Breast epithelium (tissue), 4 donors: ENCODE data around the gene EPB41. TPM values are rescaled to one million over a fixed set of nuclear protein-coding genes. Genes with fewer than 3 reads are reported as not detected.

ENCODE experiments used
- DNase-seq, 2 donors: peaks; one replicate each; pipeline ENCODE4 v3.0.0-alpha.2; 2019; ENCODE audit warnings: low spot score in 2 of 2
- H3K27ac ChIP-seq, 2 donors: fragments of 200-600 bp; sonication (generic) in 1 of 2; one replicate each; pipeline ENCODE4 v1.5.1; 2016 to 2019; ENCODE audit warnings: mild to moderate bottlenecking in 1 of 2
- H3K27me3 ChIP-seq, 2 donors: fragments of 200-600 bp; sonication (generic) in 1 of 2; one replicate each; pipeline versions ENCODE4 v1.5.1 to v1.6.0; 2017 to 2019; ENCODE audit warnings: control low read depth in 1 of 2, mild to moderate bottlenecking in 1 of 2
- H3K36me3 ChIP-seq: fragments of 200-600 bp; one replicate; pipeline ENCODE4 v1.5.1; 2019
- H3K4me1 ChIP-seq, 2 donors: fragments of 200-600 bp; sonication (generic); one replicate each; pipeline ENCODE4 v1.5.1; 2016 to 2019; ENCODE audit warnings: control low read depth in 1 of 2
- H3K4me3 ChIP-seq, 3 donors: fragments of 200-600 bp; sonication (generic); 1 replicate in 2 of 3; 2 replicates in 1 of 3; pipeline ENCODE4 v1.5.1; 2016 to 2019; ENCODE audit warnings: mild to moderate bottlenecking in 3 of 3, moderate library complexity in 2 of 3
- H3K9me3 ChIP-seq, 2 donors: fragments of 200-600 bp; sonication (generic) in 1 of 2; one replicate each; pipeline ENCODE4 v1.5.1; 2016 to 2019; ENCODE audit warnings: control low read depth in 1 of 2
- POLR2A ChIP-seq: fragments of 450-650 bp; IDR thresholded peaks from one replicate; pipeline ENCODE4 v1.6.1; 2016; ENCODE audit warnings: antibody characterized with exemption, mild to moderate bottlenecking, moderate library complexity
- POLR2AphosphoS5 ChIP-seq, 3 donors: sonication (generic); formaldehyde crosslinking; IDR thresholded peaks; one replicate each; pipeline ENCODE4 v1.6.1; 2017; ENCODE audit warnings: antibody characterized with exemption in 3 of 3
- intact Hi-C: fragments of 100-400 bp; cut with DNase I; formaldehyde crosslinking; loops from one replicate; pipeline ENCODE4 v1.15.1; 2023; ENCODE audit warnings: low total_unique reads
- total RNA-seq, 3 donors: library from RNA; depleted of rRNA; stranded (reverse); fragments of >200 nt; gene quantifications; one replicate each; pipeline ENCODE4 v1.1.0, GENCODE V29; 2016
- TF ChIP-seq, protein P1 (sequence below), 3 donors: fragments of 450-650 bp; IDR thresholded peaks; one replicate each; pipeline ENCODE4 v1.5.1; 2016 to 2017; ENCODE audit warnings: antibody characterized with exemption in 3 of 3, mild to moderate bottlenecking in 3 of 3, moderate library complexity in 3 of 3

EPB41 gene
- total RNA-seq, 3 donors from 2014 or later = 36.2 to 67.2 (median 51.8) TPM

DNA sequence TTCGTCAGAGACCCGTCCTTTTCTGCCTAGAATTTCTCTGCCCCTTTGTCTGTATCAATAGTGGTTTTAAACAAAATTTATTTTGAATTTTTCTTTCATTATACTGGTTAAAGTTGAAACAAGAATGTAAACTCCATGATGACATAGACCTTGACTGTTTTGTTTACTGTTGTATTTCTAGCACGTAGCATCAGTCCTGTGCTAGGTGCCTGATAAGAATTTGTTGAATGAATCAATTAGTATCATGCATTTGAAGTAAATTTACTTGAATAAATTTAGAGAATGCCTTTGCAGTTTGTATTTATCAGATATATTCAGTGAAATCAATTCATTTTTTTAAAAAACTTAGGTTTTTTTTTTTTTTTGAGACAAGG lies 69.9 kb downstream of the EPB41 start:
- intact Hi-C loops = no loop called here
- TF ChIP-seq POLR2AphosphoS5 (IDR thresholded peaks at IDR 0.05) (no peak), POLR2A (no peak)
- TF ChIP-seq, protein P1, sequence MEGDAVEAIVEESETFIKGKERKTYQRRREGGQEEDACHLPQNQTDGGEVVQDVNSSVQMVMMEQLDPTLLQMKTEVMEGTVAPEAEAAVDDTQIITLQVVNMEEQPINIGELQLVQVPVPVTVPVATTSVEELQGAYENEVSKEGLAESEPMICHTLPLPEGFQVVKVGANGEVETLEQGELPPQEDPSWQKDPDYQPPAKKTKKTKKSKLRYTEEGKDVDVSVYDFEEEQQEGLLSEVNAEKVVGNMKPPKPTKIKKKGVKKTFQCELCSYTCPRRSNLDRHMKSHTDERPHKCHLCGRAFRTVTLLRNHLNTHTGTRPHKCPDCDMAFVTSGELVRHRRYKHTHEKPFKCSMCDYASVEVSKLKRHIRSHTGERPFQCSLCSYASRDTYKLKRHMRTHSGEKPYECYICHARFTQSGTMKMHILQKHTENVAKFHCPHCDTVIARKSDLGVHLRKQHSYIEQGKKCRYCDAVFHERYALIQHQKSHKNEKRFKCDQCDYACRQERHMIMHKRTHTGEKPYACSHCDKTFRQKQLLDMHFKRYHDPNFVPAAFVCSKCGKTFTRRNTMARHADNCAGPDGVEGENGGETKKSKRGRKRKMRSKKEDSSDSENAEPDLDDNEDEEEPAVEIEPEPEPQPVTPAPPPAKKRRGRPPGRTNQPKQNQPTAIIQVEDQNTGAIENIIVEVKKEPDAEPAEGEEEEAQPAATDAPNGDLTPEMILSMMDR (IDR thresholded peaks at IDR 0.05) = no peak
- DNase-seq = no peak
- Histone ChIP-seq H3K27ac (no peak overlapping the region), H3K36me3 (no peaks in the 10 kb centered on the region), H3K9me3 (no peaks in the 10 kb centered on the region), H3K27me3 (no peaks in the 10 kb centered on the region), H3K4me3 (no peak overlapping the region), H3K4me1 (no peaks in the 10 kb centered on the region)

DNA sequence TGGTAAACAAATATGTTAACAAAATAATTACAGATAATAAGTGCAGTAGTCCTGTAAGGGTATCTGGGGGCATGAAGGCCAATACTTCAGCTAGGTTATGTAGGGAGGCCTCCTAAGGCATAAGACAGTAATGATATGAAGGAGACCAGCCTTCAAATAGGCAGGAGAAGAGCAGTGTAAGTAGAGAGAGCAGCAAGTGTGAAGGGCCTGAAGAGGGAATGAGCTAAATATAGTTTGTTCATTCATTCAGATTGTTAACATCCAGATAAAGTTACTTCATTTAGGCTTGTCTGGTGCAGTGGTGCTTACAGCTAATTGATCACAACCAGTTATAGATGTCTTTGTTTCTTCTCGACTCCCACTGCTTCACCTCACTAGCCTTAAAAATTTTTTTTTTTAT lies 71.1 kb downstream of the EPB41 start:
- Histone ChIP-seq H3K36me3 (no peaks in the 10 kb centered on the region), H3K27ac (no peak overlapping the region), H3K9me3 (no peaks in the 10 kb centered on the region), H3K4me1 (no peaks in the 10 kb centered on the region), H3K27me3 (no peaks in the 10 kb centered on the region), H3K4me3 (no peak overlapping the region)
- intact Hi-C loops = no loop called here
- TF ChIP-seq POLR2A (no peak), POLR2AphosphoS5 (IDR thresholded peaks at IDR 0.05) (no peak)
- TF ChIP-seq, protein P1 (IDR thresholded peaks at IDR 0.05) = no peak
- DNase-seq = no peak

DNA sequence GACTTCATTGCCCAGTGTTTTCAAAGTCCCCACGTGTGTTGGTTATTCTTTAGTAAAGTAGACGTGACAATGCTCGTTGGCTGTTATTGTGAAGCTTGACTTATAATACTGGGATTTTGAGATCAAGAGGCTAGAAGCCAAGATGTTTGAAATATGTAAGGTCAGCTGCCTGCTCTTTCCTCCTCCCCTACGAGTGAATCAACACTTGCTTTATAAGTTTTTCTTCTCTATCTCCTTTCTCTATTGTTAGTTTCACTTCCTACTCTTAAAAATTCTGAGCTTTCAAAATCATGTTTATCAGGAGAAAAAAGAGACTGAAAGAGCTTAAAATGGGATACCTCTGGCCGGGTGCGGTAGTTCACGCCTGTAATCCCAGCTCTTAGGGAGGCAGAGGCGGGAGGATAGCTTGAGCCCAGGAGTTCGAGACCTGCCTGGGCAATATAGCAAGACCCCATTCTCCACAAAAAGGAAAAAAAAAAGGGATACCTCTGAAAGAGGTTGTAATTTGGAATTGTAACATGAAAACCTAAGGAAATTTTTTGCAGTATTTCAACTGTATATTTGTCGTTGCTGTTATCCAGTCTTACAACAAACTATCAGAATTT lies 72.0 kb downstream of the EPB41 start:
- no peak overlapping the region for H3K27ac ChIP-seq

DNA sequence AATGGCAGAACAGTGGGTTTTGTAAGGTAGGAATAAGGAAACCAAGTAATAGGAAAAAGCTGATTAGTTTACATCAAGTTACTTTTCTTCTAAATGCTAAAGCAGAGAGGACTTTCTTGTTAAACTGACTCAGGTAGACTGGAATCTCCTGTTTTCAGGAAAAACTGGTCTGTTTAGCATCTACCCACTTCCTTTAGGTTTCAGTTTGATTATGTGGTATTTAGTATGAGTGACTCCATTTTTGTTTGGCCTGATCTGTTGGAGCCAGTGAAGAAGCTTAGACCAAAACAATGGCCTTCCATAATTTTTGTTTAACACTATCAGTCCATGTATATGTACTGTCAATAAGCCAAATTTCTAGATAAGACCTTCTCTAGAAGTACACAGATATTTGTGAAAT lies 88.4 kb downstream of the EPB41 start:
- Histone ChIP-seq H3K4me3 (no peak overlapping the region), H3K36me3 (no peaks in the 10 kb centered on the region), H3K4me1 (no peaks in the 10 kb centered on the region), H3K27me3 (no peaks in the 10 kb centered on the region), H3K9me3 (no peaks in the 10 kb centered on the region), H3K27ac (no peak overlapping the region)
- DNase-seq = no peak
- intact Hi-C loops = no loop called here
- TF ChIP-seq POLR2A = no peak
- TF ChIP-seq, protein P1 (IDR thresholded peaks at IDR 0.05) = no peak
- TF ChIP-seq POLR2AphosphoS5 (IDR thresholded peaks at IDR 0.05) = no peak

More for the DNA sequence above, 72.0 kb downstream of the EPB41 start:
- H3K4me3 ChIP-seq = no peak overlapping the region
- intact Hi-C loops = no loop called here
- H3K27me3 ChIP-seq = no peaks in the 10 kb centered on the region
- no peaks in the 10 kb centered on the region for H3K9me3 ChIP-seq
- no peak for TF ChIP-seq POLR2AphosphoS5 (IDR thresholded peaks at IDR 0.05)
- no peaks in the 10 kb centered on the region for H3K4me1 ChIP-seq
- no peak for DNase-seq
- H3K36me3 ChIP-seq = no peaks in the 10 kb centered on the region

DNA sequence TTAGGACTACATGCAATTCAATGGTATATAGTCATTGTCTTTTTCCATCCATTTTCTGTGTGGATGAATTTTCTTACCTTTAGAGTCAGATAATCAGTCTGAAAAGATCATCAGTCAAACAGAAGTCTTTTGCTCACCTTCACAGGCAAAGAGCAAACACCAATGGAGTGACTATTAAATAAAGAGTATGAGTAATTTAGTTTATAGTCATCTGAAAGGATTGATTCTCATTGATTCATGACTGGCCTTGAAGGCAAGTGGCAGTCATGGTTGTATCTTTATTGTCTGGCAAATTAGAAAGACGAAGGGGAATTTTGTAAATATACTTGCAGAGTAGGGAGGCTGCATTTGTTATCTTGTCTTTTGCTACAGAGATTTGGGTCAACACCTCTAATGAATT lies 89.9 kb downstream of the EPB41 start:
- H3K4me3 ChIP-seq = no peak overlapping the region
- no peaks in the 10 kb centered on the region for H3K27me3 ChIP-seq
- TF ChIP-seq, protein P1 (IDR thresholded peaks at IDR 0.05) = no peak
- no peak for TF ChIP-seq POLR2A
- no peak for TF ChIP-seq POLR2AphosphoS5 (IDR thresholded peaks at IDR 0.05)
- no peak for DNase-seq
- no peaks in the 10 kb centered on the region for H3K9me3 ChIP-seq
- intact Hi-C loops = no loop called here
- no peak overlapping the region for H3K27ac ChIP-seq
- H3K36me3 ChIP-seq = no peaks in the 10 kb centered on the region
- H3K4me1 ChIP-seq = no peaks in the 10 kb centered on the region

DNA sequence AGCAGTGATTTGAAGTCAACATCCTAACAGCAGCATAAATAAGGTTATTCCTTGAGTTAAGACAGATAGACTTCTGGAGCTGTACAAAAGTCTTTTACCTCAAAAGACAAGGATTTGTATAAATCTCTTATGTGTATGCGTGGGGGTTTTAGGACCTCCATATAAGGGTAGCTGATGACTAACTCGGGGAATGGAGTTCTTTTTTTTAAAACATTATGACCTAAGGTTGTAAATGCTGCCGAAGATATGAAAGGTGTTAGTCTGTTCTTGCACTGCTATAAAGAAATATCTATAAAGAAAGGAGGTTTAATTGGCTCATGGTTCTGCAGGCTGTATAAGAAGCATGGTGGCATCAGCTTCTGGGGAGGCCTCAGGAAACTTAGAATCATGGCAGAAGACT lies 90.4 kb downstream of the EPB41 start:
- no peak for DNase-seq
- Histone ChIP-seq H3K27me3 (no peaks in the 10 kb centered on the region), H3K9me3 (no peaks in the 10 kb centered on the region), H3K27ac (no peak overlapping the region), H3K4me1 (no peaks in the 10 kb centered on the region), H3K4me3 (no peak overlapping the region), H3K36me3 (no peaks in the 10 kb centered on the region)
- no peak for TF ChIP-seq POLR2AphosphoS5 (IDR thresholded peaks at IDR 0.05)
- TF ChIP-seq, protein P1 (IDR thresholded peaks at IDR 0.05) = no peak
- TF ChIP-seq POLR2A = no peak
- intact Hi-C loops = no loop called here
